MCF 10A (cell line): ENCODE data around the gene PALLD. TPM values are rescaled to one million over a fixed set of nuclear protein-coding genes. Genes with fewer than 3 reads are reported as not detected.

Experiments
- BruUV-seq: library from RNA; stranded (reverse); fragments of 400-500 nt; replicated peaks from 2 replicates; lab custom pipeline; 2021; lab: Mats Ljungman, UMichigan
- CTCF ChIA-PET: fragments of 300-600 bp; sonication (Branson Sonifier 250); formaldehyde crosslinking; extraction: SDS; loops from one replicate; lab custom pipeline; 2021; ENCODE audit warnings: antibody characterized with exemption, inconsistent platforms; lab: Yijun Ruan, JAX
- POLR2A ChIA-PET: fragments of 300-600, 350-650 bp; sonication (Branson Sonifier 250); formaldehyde crosslinking; extraction: SDS; loops from one replicate; lab custom pipeline; 2020; ENCODE audit warnings: antibody characterized with exemption, inconsistent platforms; lab: Yijun Ruan, JAX
- DNase-seq: peaks from one replicate; pipeline ENCODE4 v3.0.0-alpha.2; 2018; ENCODE audit not compliant: unreplicated experiment
- H3K27ac Mint-ChIP-seq: one replicate; pipeline ENCODE4 v1.8.0; 2022; ENCODE audit warnings: mild to moderate bottlenecking, low read depth, mixed read lengths; ENCODE audit not compliant: unreplicated experiment
- H3K27me3 Mint-ChIP-seq: one replicate; pipeline ENCODE4 v1.8.0; 2022; ENCODE audit warnings: mixed read lengths; ENCODE audit not compliant: insufficient read depth, unreplicated experiment
- H3K36me3 Mint-ChIP-seq: one replicate; pipeline ENCODE4 v1.8.0; 2022; ENCODE audit warnings: mild to moderate bottlenecking, moderate library complexity, mixed read lengths; ENCODE audit not compliant: insufficient read depth, unreplicated experiment
- H3K4me1 Mint-ChIP-seq: one replicate; pipeline ENCODE4 v1.8.0; 2022; ENCODE audit warnings: mixed read lengths; ENCODE audit not compliant: insufficient read depth, unreplicated experiment
- H3K4me3 Mint-ChIP-seq: one replicate; pipeline ENCODE4 v1.8.0; 2022; ENCODE audit warnings: mild to moderate bottlenecking, moderate library complexity, mixed read lengths; ENCODE audit not compliant: unreplicated experiment
- H3K9me3 Mint-ChIP-seq: one replicate; pipeline ENCODE4 v1.8.0; 2022; ENCODE audit warnings: mixed read lengths; ENCODE audit not compliant: unreplicated experiment
- intact Hi-C: fragments of 100-400 bp; cut with micrococcal nuclease; formaldehyde crosslinking; loops from 2 replicates; pipeline ENCODE4 v1.14.1; 2022
- total RNA-seq: library from RNA; stranded (reverse); gene quantifications from 2 replicates; pipeline ENCODE4 v1.2.3, GENCODE V29; 2022
- TF ChIP-seq, protein P1 (sequence below): fragments of 200-600 bp; IDR thresholded peaks from one replicate; pipeline ENCODE4 v1.8.0; 2022; ENCODE audit warnings: antibody characterized with exemption, mild to moderate bottlenecking; ENCODE audit not compliant: unreplicated experiment

PALLD gene
- total RNA-seq, 1 experiment from 2014 or later: 191 TPM

DNA sequence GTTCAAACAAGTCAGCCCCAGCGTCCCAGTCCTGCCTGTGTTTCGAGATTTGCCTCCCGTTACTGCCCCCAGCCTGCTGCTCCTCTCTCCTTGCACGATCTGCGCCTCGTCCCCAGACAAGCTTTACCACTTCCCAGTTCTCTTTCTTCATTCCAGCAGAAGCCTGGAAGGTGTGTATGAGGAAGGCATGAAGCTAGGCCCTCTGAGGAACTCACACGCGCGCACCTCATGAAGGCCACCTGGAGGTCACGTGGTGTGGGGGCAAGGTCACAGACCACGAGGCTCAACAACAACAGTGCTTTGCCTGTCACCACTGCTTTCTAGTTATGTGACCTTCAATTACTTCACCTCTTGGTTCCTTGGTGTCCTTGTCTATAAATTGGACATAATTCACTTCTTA is 181.0 kb downstream of the PALLD start:
- Mint-ChIP-seq H3K9me3 (no peaks in the 10 kb centered on the region), H3K4me3 (no peak overlapping the region), H3K27ac (no peak overlapping the region), H3K4me1 (peaks cover 4% of the 10 kb centered on the region), H3K36me3 (no peaks in the 10 kb centered on the region), H3K27me3 (no peaks in the 10 kb centered on the region)
- intact Hi-C loops: no loop called here
- ChIA-PET CTCF (interaction anchor here (0.6 kb wide), 3 partner anchors 8 to 66 kb away, joined by 3 to 4 read pairs (median 3); no protein-coding TSS in a partner anchor), POLR2A (no interaction called here)
- TF ChIP-seq, protein P1, sequence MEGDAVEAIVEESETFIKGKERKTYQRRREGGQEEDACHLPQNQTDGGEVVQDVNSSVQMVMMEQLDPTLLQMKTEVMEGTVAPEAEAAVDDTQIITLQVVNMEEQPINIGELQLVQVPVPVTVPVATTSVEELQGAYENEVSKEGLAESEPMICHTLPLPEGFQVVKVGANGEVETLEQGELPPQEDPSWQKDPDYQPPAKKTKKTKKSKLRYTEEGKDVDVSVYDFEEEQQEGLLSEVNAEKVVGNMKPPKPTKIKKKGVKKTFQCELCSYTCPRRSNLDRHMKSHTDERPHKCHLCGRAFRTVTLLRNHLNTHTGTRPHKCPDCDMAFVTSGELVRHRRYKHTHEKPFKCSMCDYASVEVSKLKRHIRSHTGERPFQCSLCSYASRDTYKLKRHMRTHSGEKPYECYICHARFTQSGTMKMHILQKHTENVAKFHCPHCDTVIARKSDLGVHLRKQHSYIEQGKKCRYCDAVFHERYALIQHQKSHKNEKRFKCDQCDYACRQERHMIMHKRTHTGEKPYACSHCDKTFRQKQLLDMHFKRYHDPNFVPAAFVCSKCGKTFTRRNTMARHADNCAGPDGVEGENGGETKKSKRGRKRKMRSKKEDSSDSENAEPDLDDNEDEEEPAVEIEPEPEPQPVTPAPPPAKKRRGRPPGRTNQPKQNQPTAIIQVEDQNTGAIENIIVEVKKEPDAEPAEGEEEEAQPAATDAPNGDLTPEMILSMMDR: no peak
- DNase-seq: no peak
- no TSS peak for BruUV-seq

DNA sequence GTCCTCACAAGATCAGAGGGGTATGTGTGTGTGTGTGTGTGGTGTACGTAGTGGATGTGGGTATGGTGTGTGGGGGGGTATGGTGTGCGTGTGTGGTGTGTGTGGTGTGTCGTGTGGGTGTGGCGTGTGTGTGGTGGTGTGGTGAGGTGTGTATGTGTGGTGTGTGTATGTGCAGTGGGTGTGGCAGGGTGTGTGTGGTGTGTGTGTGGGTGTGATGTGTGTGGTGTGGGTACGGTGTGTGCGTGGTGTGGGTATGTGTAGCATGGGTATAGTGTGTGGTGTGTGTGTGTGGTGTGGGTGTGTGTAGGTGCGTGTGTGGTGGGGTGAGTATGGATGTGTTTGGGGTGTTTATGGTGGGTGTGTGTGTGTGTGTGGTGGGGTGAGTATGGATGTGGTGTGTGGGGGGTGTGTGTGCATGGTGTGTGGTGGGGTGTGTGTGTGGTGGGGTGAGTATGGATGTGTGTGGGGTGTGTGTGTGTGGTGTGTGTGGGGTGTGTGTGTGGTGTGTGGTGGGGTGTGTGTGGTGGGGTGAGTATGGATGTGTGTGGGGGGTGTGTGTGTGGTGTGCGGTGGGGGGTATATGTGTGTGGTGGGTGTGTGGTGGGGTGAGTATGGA is 182.0 kb downstream of the PALLD start:
- Mint-ChIP-seq H3K27ac (no peak overlapping the region), H3K9me3 (no peaks in the 10 kb centered on the region), H3K36me3 (no peaks in the 10 kb centered on the region), H3K4me1 (peaks cover 4% of the 10 kb centered on the region), H3K27me3 (no peaks in the 10 kb centered on the region), H3K4me3 (no peak overlapping the region)
- no TSS peak for BruUV-seq
- ChIA-PET POLR2A (no interaction called here), CTCF (no interaction called here)
- DNase-seq: no peak
- TF ChIP-seq, protein P1: no peak
- intact Hi-C loops: no loop called here

DNA sequence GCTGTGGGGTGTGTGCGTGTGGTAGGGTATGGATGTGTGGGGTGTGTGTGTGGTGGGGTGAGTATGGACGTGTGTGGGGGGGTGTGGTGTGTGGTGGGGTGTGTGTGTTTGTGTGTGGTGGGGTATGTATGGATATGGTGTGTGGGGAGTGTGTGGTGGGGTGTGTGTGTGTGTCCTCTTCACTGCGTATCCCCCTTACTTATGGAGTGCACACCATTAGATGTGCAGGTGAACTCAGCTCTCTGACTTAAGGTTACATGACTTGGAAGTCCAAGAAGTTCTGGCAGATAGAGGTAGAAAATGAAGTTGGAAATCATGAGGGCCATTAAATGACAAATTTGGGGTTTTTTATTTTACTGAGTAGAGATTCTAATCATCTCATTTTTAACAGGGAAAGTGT is 182.5 kb downstream of the PALLD start:
- Mint-ChIP-seq H3K27me3 (no peaks in the 10 kb centered on the region), H3K9me3 (no peaks in the 10 kb centered on the region), H3K36me3 (no peaks in the 10 kb centered on the region), H3K27ac (no peak overlapping the region), H3K4me1 (peaks cover 4% of the 10 kb centered on the region), H3K4me3 (no peak overlapping the region)
- no TSS peak for BruUV-seq
- no peak for DNase-seq
- ChIA-PET CTCF (no interaction called here), POLR2A (no interaction called here)
- TF ChIP-seq, protein P1: no peak
- intact Hi-C loops: no loop called here

DNA sequence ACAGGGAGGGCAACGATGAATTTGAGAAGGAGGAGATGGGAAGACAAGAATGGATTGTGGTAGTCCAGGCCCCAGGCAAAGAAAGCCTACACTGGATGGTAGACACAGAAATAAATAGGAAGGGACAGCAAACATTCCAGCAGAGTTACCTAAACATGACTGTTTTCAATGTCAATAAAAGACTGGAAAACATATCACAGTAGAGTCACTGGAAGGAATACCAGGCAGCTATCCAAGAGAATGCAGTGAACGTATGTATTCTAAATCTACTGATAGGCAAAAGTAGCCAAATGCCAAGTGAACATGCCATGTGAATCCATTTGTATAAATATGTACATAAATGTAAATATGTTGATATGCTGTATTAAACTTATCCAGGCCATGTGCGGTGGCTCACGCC is 183.0 kb downstream of the PALLD start:
- Mint-ChIP-seq H3K27me3 (no peaks in the 10 kb centered on the region), H3K9me3 (no peaks in the 10 kb centered on the region), H3K27ac (no peak overlapping the region), H3K4me3 (no peak overlapping the region), H3K36me3 (no peaks in the 10 kb centered on the region), H3K4me1 (peaks cover 4% of the 10 kb centered on the region)
- TF ChIP-seq, protein P1: no peak
- BruUV-seq: no TSS peak
- ChIA-PET CTCF (no interaction called here), POLR2A (no interaction called here)
- DNase-seq: no peak
- intact Hi-C loops: no loop called here
